NB4 (cell line): Measurements from ENCODE around the gene SPAG9.

Experiments
- DNase-seq: peaks from one replicate; pipeline ENCODE4 v3.0.0; 2010; ENCODE audit warnings: low read depth
- H3K4me3 ChIP-seq: one replicate; pipeline ENCODE4 v1.5.1; 2011; ENCODE audit warnings: mild to moderate bottlenecking, low read depth, low read length, moderate library complexity
- CTCF ChIP-seq: IDR thresholded peaks from one replicate; pipeline ENCODE4 v1.5.1; 2012; ENCODE audit warnings: low read depth, low read length
- MYC ChIP-seq: IDR thresholded peaks from 2 replicates; pipeline ENCODE4 v1.6.1; 2011; ENCODE audit warnings: low read depth, low read length
- POLR2A ChIP-seq: IDR thresholded peaks from 2 replicates; pipeline ENCODE4 v1.6.1; 2011; ENCODE audit warnings: mild to moderate bottlenecking; ENCODE audit not compliant: insufficient read length; ENCODE audit errors: extremely low read depth
- TF ChIP-seq, protein P1 (sequence below): IDR thresholded peaks from 2 replicates; pipeline ENCODE4 v1.6.1; 2011; ENCODE audit warnings: low read depth, low read length

Gene SPAG9

GRCh38 chr17:51076821-51077220 lies 43.8 kb downstream of the SPAG9 start:
- TF ChIP-seq, protein P1, sequence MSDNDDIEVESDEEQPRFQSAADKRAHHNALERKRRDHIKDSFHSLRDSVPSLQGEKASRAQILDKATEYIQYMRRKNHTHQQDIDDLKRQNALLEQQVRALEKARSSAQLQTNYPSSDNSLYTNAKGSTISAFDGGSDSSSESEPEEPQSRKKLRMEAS = no peak
- no peak for TF ChIP-seq MYC
- TF ChIP-seq POLR2A = no peak
- TF ChIP-seq CTCF = no peak
- no peak overlapping the region for H3K4me3 ChIP-seq
- DNase-seq = no peak

- no peak overlapping the region for H3K4me3 ChIP-seq
- TF ChIP-seq CTCF (no peak), MYC (no peak), POLR2A (no peak)
- TF ChIP-seq, protein P1 = no peak
- DNase-seq = no peak
Observed at GRCh38 chr17:51071556-51071955, 49.1 kb downstream of the SPAG9 start.

DNA sequence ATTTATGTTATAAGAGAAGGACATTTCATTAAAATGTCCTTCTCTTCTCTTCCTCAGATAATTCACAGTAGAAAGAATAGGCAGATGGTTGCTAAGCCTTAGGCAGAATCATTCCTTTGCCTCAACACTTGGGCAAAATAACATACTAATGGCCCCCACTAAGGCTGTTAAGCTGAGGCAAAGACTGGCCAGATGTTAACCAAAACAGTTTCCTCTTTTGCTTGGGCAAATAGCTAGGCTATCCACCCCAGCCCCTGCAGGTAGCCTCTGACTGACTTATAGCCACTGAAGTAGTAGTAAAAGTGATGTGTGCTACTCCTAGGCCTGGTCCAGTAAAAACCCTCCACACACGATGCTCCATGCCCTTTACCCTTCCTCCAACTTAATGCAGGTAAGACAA lies 55.2 kb downstream of the SPAG9 start:
- no peak overlapping the region for H3K4me3 ChIP-seq
- TF ChIP-seq POLR2A = no peak
- no peak for TF ChIP-seq MYC
- TF ChIP-seq, protein P1 = no peak
- no peak for TF ChIP-seq CTCF
- DNase-seq = peak; percentile 36

DNA sequence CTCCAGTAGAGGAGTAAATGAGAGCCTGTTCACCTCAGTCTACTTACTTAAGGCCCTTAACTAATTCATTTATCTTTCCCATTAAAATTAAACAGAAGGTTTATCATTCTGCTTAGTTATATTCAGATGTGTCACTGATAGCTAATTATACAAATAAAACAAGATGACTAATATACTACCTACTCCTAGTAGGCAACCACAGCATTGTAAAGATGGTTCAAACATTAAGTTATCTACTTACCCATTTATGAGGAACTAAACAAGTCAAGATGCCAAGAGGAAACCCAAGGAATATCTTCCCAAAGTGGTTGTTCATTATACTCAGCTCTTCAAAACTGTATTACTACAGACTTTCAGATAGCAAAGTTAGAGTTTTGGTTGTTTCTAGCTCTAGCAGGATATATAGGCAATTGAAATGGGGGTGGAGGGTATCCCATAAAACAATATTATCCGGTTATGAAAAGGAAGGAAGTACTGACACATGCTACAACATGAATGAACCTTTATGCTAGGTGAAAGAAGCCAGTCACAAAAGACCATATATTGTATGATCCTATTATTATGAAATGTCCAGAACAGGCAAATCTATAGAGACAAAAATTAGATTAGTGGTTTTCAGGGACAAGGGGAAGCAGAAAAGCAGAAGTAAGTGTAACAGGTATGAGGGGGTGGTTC lies 56.5 kb downstream of the SPAG9 start:
- H3K4me3 ChIP-seq = no peak overlapping the region
- TF ChIP-seq MYC (no peak), POLR2A (no peak), CTCF (no peak)
- TF ChIP-seq, protein P1 = no peak
- DNase-seq = peak; percentile 19

- no peak for DNase-seq
- H3K4me3 ChIP-seq = no peak overlapping the region
- no peak for TF ChIP-seq CTCF
- TF ChIP-seq MYC = no peak
- TF ChIP-seq POLR2A = no peak
- TF ChIP-seq, protein P1 = no peak
Observed at GRCh38 chr17:51060396-51060795, 60.3 kb downstream of the SPAG9 start.
